ENCODE results near the gene ENDOD1.

ENDOD1 gene

DNA sequence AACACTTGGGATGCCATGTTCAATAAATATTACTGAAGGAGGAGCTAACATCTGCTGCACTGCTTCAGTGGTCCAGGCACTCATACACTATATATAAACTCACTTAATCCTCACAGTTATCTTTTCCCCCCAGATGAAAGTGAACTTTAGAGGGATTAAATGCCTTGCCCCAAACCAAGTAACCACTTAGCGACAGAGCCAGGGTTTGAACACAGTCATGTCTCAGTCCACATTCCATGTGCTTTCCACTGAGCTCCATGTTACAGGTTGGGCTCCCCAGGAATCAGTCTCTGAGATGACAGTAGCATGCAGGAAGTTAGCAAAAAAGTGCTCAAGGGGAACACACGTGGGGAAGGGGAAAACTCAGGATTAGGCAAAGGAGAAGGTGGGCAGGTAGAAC, 59.3 kb downstream of the ENDOD1 start:
- Histone ChIP-seq H3K4me1 (ENCODE audit: control insufficient read depth, insufficient read depth, low read length) (peaks cover 16% of the 10 kb centered on the region), H3K4me3 (ENCODE audit: insufficient read depth, low read depth, low read length) (no peak overlapping the region), H3K9me3 (ENCODE audit: control insufficient read depth, low read length) (no peaks in the 10 kb centered on the region), H3K27me3 (ENCODE audit: control insufficient read depth, insufficient read depth, low read length, poor library complexity, severe bottlenecking) (peaks cover 71% of the 10 kb centered on the region), H3K36me3 (ENCODE audit: control insufficient read depth, insufficient read depth, low read length) (no peaks in the 10 kb centered on the region), H3K27ac (ENCODE audit: insufficient read depth, low read depth, low read length, poor library complexity, severe bottlenecking) (no peak overlapping the region)
- 53 to 55% methylated on average over 2 of the region's 2 CpGs for WGBS, 2 experiments

- H3K4me1 ChIP-seq (ENCODE audit: control insufficient read depth, insufficient read depth, low read length): peaks cover 16% of the 10 kb centered on the region
- peaks cover 62% of the 10 kb centered on the region for H3K27me3 ChIP-seq (ENCODE audit: control insufficient read depth, insufficient read depth, low read length, poor library complexity, severe bottlenecking)
- WGBS, 2 experiments: 4% methylated on average over 23 of the region's 23 CpGs
- H3K36me3 ChIP-seq (ENCODE audit: control insufficient read depth, insufficient read depth, low read length): no peaks in the 10 kb centered on the region
- no peaks in the 10 kb centered on the region for H3K9me3 ChIP-seq (ENCODE audit: control insufficient read depth, low read length)
- peak overlapping the region; percentile 52 for H3K4me3 ChIP-seq (ENCODE audit: insufficient read depth, low read depth, low read length)
- peak overlapping the region; percentile 11 for H3K27ac ChIP-seq (ENCODE audit: insufficient read depth, low read depth, low read length, poor library complexity, severe bottlenecking)
These were observed 60.2 kb downstream of the ENDOD1 start for GRCh38 chr11:95149651-95150364.

DNA sequence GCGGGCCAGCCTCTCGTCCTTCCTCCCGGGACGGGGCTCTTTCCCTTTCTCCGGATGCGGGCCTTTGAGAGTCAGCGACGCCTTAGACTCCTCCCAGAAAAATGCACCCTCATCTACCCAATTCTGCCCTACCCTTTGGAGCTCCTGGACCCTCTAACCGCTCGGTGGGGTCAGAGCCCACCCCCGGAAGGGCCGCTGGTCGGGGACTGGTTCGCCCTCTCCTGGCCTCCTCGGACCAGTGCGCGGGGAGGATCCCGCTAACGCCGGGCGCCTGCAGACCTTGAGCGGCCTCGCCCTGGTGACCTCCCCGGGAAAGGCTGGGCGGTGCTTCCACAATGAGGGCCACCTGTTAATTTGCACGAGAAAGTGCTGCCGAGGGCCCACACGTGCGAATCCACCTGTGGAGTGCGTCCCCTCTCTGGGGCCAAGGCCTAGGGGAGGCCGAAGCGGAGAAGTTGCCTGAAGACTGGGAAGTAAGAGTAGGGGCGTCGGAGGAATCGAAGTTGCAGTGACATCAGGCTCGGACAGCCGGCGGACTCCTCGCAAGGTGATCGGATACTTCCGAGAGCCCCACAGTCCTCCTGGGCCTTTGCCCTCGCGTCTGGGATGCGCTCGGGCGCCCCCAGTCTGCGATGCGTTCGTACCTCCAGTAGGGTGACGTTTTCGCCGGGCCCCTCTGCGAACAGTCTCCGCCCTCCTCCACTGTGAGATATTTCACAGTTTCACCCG, 61.5 kb downstream of the ENDOD1 start:
- Histone ChIP-seq H3K27me3 (ENCODE audit: control insufficient read depth, insufficient read depth, low read length, poor library complexity, severe bottlenecking) (peaks cover 49% of the 10 kb centered on the region), H3K9me3 (ENCODE audit: control insufficient read depth, low read length) (no peaks in the 10 kb centered on the region), H3K4me3 (ENCODE audit: insufficient read depth, low read depth, low read length) (peak overlapping the region; percentile 52), H3K4me1 (ENCODE audit: control insufficient read depth, insufficient read depth, low read length) (peaks cover 16% of the 10 kb centered on the region), H3K27ac (ENCODE audit: insufficient read depth, low read depth, low read length, poor library complexity, severe bottlenecking) (peak overlapping the region; percentile 33), H3K36me3 (ENCODE audit: control insufficient read depth, insufficient read depth, low read length) (no peaks in the 10 kb centered on the region)
- WGBS, 2 experiments: 1% methylated on average over 55 of the region's 55 CpGs

DNA sequence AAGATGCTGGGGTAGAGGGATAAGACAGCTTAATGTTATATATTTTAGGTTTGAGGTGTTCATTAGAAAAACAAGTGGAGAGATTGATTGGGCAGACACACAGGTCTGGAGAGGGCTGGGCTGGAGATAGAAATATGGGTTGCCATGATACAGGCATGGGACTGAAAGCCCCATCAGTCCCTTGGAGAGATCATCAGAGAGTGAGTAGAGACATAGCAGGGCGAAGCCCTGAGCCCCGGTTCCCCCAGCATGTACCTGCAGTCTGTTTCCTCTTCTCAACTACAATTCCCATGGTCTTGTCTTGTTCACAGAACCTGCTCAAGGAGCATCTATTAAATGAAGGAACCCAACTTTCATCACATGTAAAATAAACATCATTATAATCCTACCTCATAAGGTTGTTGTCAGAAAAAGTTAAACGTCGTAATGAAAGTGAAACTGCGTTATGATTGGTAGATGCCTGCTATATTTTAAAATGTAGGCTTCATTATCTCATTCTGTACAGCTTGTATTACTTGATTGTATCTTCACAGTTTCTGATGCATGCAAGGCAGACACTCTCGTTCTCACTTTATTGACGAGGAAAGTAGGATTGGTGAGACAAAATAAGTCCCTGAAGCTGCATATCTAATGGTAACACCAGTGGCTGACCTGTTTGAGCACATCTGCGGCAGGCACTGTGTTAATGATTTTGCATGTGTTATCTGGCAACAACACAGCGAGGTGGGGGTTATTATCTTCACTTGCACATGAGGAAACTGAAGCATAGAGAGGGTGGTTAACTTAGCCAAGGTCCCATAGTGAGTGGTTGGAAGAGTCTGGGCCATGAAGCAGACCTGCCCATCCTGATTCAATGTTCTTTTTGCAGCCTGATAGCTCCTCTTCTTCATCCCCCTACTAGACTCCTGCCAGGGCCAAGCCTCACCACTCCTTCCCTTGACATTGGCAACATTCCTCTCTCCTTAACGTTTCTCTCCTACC, 63.5 kb downstream of the ENDOD1 start:
- Histone ChIP-seq H3K27me3 (ENCODE audit: control insufficient read depth, insufficient read depth, low read length, poor library complexity, severe bottlenecking) (peaks cover 28% of the 10 kb centered on the region), H3K9me3 (ENCODE audit: control insufficient read depth, low read length) (no peaks in the 10 kb centered on the region), H3K36me3 (ENCODE audit: control insufficient read depth, insufficient read depth, low read length) (no peaks in the 10 kb centered on the region), H3K4me1 (ENCODE audit: control insufficient read depth, insufficient read depth, low read length) (peaks cover 16% of the 10 kb centered on the region), H3K27ac (ENCODE audit: insufficient read depth, low read depth, low read length, poor library complexity, severe bottlenecking) (no peak overlapping the region), H3K4me3 (ENCODE audit: insufficient read depth, low read depth, low read length) (no peak overlapping the region)
- WGBS, 2 experiments: 79 to 85% methylated on average over 7 to 10 of the region's 10 CpGs

DNA sequence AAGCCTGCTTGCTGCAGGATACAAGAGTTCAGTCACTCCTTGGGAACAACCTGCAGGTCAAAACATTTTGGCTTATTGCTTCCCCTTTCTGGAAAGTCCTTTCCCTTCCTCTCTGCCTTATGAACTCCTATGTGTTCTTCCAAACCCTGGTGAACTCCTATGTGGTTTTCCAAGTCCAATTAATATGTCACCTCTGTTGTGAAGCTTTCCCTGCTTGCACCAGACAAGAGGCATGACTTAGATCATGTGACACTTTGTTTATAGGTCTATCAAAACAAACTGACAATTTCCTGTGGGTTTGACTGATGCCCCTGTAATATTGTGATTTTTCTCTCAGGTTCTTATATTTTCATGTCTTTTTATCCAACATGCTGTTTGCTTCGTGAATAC, 64.2 kb downstream of the ENDOD1 start:
- WGBS, 2 experiments: no CpG with 5 or more reads among the region's 1 CpG
- H3K4me3 ChIP-seq (ENCODE audit: insufficient read depth, low read depth, low read length): no peak overlapping the region
- H3K4me1 ChIP-seq (ENCODE audit: control insufficient read depth, insufficient read depth, low read length): peaks cover 16% of the 10 kb centered on the region
- no peaks in the 10 kb centered on the region for H3K9me3 ChIP-seq (ENCODE audit: control insufficient read depth, low read length)
- H3K36me3 ChIP-seq (ENCODE audit: control insufficient read depth, insufficient read depth, low read length): no peaks in the 10 kb centered on the region
- H3K27me3 ChIP-seq (ENCODE audit: control insufficient read depth, insufficient read depth, low read length, poor library complexity, severe bottlenecking): peaks cover 21% of the 10 kb centered on the region
- H3K27ac ChIP-seq (ENCODE audit: insufficient read depth, low read depth, low read length, poor library complexity, severe bottlenecking): no peak overlapping the region

GRCh38 chr11:95154514-95154913, 64.9 kb downstream of the ENDOD1 start:
- H3K4me1 ChIP-seq (ENCODE audit: control insufficient read depth, insufficient read depth, low read length): peaks cover 10% of the 10 kb centered on the region
- no peaks in the 10 kb centered on the region for H3K9me3 ChIP-seq (ENCODE audit: control insufficient read depth, low read length)
- H3K4me3 ChIP-seq (ENCODE audit: insufficient read depth, low read depth, low read length): no peak overlapping the region
- no peak overlapping the region for H3K27ac ChIP-seq (ENCODE audit: insufficient read depth, low read depth, low read length, poor library complexity, severe bottlenecking)
- H3K27me3 ChIP-seq (ENCODE audit: control insufficient read depth, insufficient read depth, low read length, poor library complexity, severe bottlenecking): peaks cover 16% of the 10 kb centered on the region
- H3K36me3 ChIP-seq (ENCODE audit: control insufficient read depth, insufficient read depth, low read length): no peaks in the 10 kb centered on the region

DNA sequence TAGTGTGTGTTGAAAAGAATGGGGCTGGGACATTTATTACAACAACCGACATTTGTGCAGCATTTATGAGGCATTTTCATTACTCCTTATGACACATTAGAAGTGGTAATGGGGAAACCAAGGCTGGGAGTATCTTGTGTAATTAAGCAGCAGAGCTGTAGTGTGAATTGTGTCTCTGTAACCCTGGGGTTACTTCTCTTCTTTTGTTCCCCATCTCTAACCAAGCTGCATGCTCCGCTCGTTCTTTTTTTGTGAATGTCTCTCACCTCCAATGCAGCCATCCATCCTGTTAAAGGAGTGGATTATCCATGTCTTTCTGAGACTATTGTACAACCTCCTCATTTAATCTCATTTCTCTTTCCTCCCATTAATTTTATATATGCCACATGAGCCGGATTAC, 65.7 kb downstream of the ENDOD1 start:
- Histone ChIP-seq H3K36me3 (ENCODE audit: control insufficient read depth, insufficient read depth, low read length) (no peaks in the 10 kb centered on the region), H3K27ac (ENCODE audit: insufficient read depth, low read depth, low read length, poor library complexity, severe bottlenecking) (no peak overlapping the region), H3K4me1 (ENCODE audit: control insufficient read depth, insufficient read depth, low read length) (peaks cover 2% of the 10 kb centered on the region), H3K27me3 (ENCODE audit: control insufficient read depth, insufficient read depth, low read length, poor library complexity, severe bottlenecking) (peaks cover 9% of the 10 kb centered on the region), H3K9me3 (ENCODE audit: control insufficient read depth, low read length) (no peaks in the 10 kb centered on the region), H3K4me3 (ENCODE audit: insufficient read depth, low read depth, low read length) (no peak overlapping the region)
- 94% methylated on average over 4 of the region's 4 CpGs for WGBS, 2 experiments

GRCh38 chr11:95156133-95156721, 66.6 kb downstream of the ENDOD1 start:
- WGBS, 2 experiments: 91 to 96% methylated on average over 5 of the region's 5 CpGs
- peaks cover under 1% of the 10 kb centered on the region for H3K27me3 ChIP-seq (ENCODE audit: control insufficient read depth, insufficient read depth, low read length, poor library complexity, severe bottlenecking)
- H3K27ac ChIP-seq (ENCODE audit: insufficient read depth, low read depth, low read length, poor library complexity, severe bottlenecking): no peak overlapping the region
- no peaks in the 10 kb centered on the region for H3K36me3 ChIP-seq (ENCODE audit: control insufficient read depth, insufficient read depth, low read length)
- no peak overlapping the region for H3K4me3 ChIP-seq (ENCODE audit: insufficient read depth, low read depth, low read length)
- H3K9me3 ChIP-seq (ENCODE audit: control insufficient read depth, low read length): no peaks in the 10 kb centered on the region
- H3K4me1 ChIP-seq (ENCODE audit: control insufficient read depth, insufficient read depth, low read length): no peaks in the 10 kb centered on the region

DNA sequence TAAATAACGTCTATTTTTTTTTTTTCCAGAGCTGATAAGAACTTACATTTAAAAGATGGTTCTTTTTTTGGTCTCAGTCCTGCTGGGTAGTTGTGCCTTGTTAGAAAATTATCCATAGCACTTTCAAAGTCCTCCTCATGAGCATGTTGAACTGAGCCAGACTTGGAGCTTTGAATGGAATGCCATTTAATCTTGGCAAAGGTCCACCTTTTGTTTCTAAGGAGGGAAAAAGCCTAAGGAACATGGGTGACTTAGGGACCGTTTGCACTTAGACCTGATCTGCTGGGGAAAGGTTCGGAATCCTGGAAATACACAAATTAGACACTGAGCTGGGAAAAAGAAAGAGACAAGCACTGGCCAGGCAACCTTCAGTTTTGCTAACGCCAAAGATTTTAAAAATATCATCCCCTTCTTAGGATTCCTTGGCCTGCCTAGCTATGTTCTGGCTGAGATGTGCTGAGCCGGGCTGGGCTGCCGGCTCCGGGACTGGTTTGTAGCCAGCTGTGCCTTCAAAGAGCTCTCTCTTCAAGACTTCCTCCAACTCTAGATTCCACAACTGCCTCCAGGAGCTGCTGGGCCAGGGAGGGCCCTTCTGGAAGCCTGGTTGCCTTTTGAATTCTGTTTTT, 67.4 kb downstream of the ENDOD1 start:
- H3K27ac ChIP-seq (ENCODE audit: insufficient read depth, low read depth, low read length, poor library complexity, severe bottlenecking): no peak overlapping the region

More for the DNA sequence above, 67.4 kb downstream of the ENDOD1 start:
- Histone ChIP-seq H3K36me3 (ENCODE audit: control insufficient read depth, insufficient read depth, low read length) (no peaks in the 10 kb centered on the region), H3K9me3 (ENCODE audit: control insufficient read depth, low read length) (no peaks in the 10 kb centered on the region), H3K4me3 (ENCODE audit: insufficient read depth, low read depth, low read length) (no peak overlapping the region), H3K27me3 (ENCODE audit: control insufficient read depth, insufficient read depth, low read length, poor library complexity, severe bottlenecking) (no peaks in the 10 kb centered on the region), H3K4me1 (ENCODE audit: control insufficient read depth, insufficient read depth, low read length) (no peaks in the 10 kb centered on the region)
- WGBS, 2 experiments: 88 to 90% methylated on average over 7 of the region's 7 CpGs
